OCI-LY1 (cell line): ENCODE data around the gene GAS2L1.

Experiments
- H2AFZ ChIP-seq: fragments of 200-600 bp; sonication (generic), shearing (Covaris generic); 2 replicates; pipeline ENCODE4 v1.6.0; 2014; ENCODE audit warnings: antibody characterized with exemption, mild to moderate bottlenecking, low read length
- H3F3A ChIP-seq: fragments of 200-600 bp; sonication (generic), shearing (Covaris generic); 2 replicates; pipeline ENCODE4 v1.6.0; 2014; ENCODE audit warnings: mild to moderate bottlenecking, antibody characterized with exemption, low read length, moderate library complexity; ENCODE audit not compliant: insufficient read depth
- H3K27ac ChIP-seq: fragments of 200-600 bp; sonication (generic); 2 replicates; pipeline ENCODE4 v1.5.1; 2014; ENCODE audit warnings: low read length, mixed run types, mild to moderate bottlenecking, low read depth; ENCODE audit not compliant: poor library complexity, severe bottlenecking
- H3K27me3 ChIP-seq: fragments of 200-600 bp; sonication (generic); 2 replicates; pipeline ENCODE4 v1.6.0; 2014; ENCODE audit warnings: antibody characterized with exemption, mild to moderate bottlenecking, low read length, moderate library complexity; ENCODE audit not compliant: insufficient read depth
- H3K36me3 ChIP-seq: fragments of 200-600 bp; sonication (generic); 2 replicates; pipeline ENCODE4 v1.6.1; 2014; ENCODE audit warnings: mild to moderate bottlenecking, antibody characterized with exemption, low read length, moderate library complexity, mixed read lengths; ENCODE audit not compliant: insufficient read depth
- H3K4me1 ChIP-seq: fragments of 200-600 bp; sonication (generic); 2 replicates; pipeline ENCODE4 v1.5.1; 2014; ENCODE audit warnings: mild to moderate bottlenecking, low read length, moderate library complexity; ENCODE audit not compliant: insufficient read depth, severe bottlenecking
- H3K4me2 ChIP-seq: fragments of 200-600 bp; sonication (generic), shearing (Covaris generic); 2 replicates; pipeline ENCODE4 v1.6.1; 2014; ENCODE audit warnings: low read length
- H3K4me3 ChIP-seq: fragments of 200-600 bp; sonication (generic); 2 replicates; pipeline ENCODE4 v1.5.1; 2014; ENCODE audit warnings: low read length, low read depth, mild to moderate bottlenecking, mixed read lengths; ENCODE audit not compliant: poor library complexity, severe bottlenecking
- H3K79me2 ChIP-seq: fragments of 200-600 bp; shearing (Covaris generic); 2 replicates; pipeline ENCODE4 v1.6.1; 2016; ENCODE audit warnings: mixed run types, low read length, mixed read lengths; ENCODE audit not compliant: insufficient read depth
- H3K9ac ChIP-seq: fragments of 200-600 bp; sonication (generic), shearing (Covaris generic); 2 replicates; pipeline ENCODE4 v1.6.1; 2014; ENCODE audit warnings: mild to moderate bottlenecking, low read length, mixed read lengths
- H3K9me2 ChIP-seq: fragments of 200-600 bp; sonication (generic), shearing (Covaris generic); 2 replicates; pipeline ENCODE4 v1.6.1; 2014; ENCODE audit warnings: low read depth, mild to moderate bottlenecking, low read length, mixed read lengths
- H3K9me3 ChIP-seq: fragments of 200-600 bp; shearing (Covaris generic); 2 replicates; pipeline ENCODE4 v1.6.1; 2014; ENCODE audit warnings: low read length, mixed read lengths
- H4K20me1 ChIP-seq: fragments of 200-600 bp; sonication (generic), shearing (Covaris generic); 2 replicates; pipeline ENCODE4 v1.6.0; 2016; ENCODE audit warnings: mild to moderate bottlenecking, low read length; ENCODE audit not compliant: insufficient read depth
- CTCF ChIP-seq: fragments of 200-600 bp; sonication (generic), shearing (Covaris generic); IDR thresholded peaks from 2 replicates; pipeline ENCODE4 v1.5.1; 2017; ENCODE audit warnings: mild to moderate bottlenecking, antibody characterized with exemption, low read length, moderate library complexity, mixed read lengths
- EZH2 ChIP-seq: fragments of 200-600 bp; sonication (generic), shearing (Covaris generic); IDR thresholded peaks from 2 replicates; pipeline ENCODE4 v1.8.0; 2017; ENCODE audit warnings: borderline replicate concordance, mixed run types, mild to moderate bottlenecking, antibody characterized with exemption, low read length, moderate library complexity, mixed read lengths

GAS2L1 gene

GRCh38 chr22:29266564-29267461 is 39.6 kb upstream of the GAS2L1 start:
- H3K79me2 ChIP-seq, result peaks cover 44% of the 10 kb centered on the region
- no peaks in the 10 kb centered on the region for H3K9me3 ChIP-seq
- peak overlapping the region; percentile 97 for H3K4me3 ChIP-seq
- H3K4me2 ChIP-seq, result peak overlapping the region; percentile 96
- H3K4me1 ChIP-seq, result peaks cover 37% of the 10 kb centered on the region
- peak overlapping the region; percentile 82 for H3K27ac ChIP-seq
- H3K27me3 ChIP-seq, result no peaks in the 10 kb centered on the region
- no peaks in the 10 kb centered on the region for H3K9me2 ChIP-seq
- no peaks in the 10 kb centered on the region for H3F3A ChIP-seq
- H4K20me1 ChIP-seq, result no peaks in the 10 kb centered on the region
- peaks cover 58% of the 10 kb centered on the region for H3K36me3 ChIP-seq
- no peak overlapping the region for H2AFZ ChIP-seq
- no peak for TF ChIP-seq EZH2
- TF ChIP-seq CTCF, result no peak
- H3K9ac ChIP-seq, result peak overlapping the region; percentile 98

DNA sequence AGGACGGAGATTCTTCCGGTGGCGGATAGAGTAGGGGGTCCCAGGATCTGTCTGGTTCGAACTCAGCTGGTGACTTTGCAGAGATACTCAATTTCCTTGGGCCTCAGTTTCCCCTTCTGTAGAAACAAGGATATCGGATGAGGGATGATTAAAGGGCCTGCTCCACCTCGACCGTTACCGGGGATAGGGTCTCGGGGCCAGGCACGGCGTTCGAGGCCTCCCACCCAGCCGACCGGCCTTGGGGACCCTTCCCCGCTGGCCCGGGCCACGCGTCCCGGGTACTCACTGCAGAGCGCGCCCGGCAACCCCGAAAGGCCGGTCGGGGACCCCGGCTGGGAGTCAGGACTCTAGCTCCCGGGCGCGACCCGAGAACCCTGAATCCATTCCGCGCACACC is 39.0 kb upstream of the GAS2L1 start:
- peak overlapping the region; percentile 82 for H3K27ac ChIP-seq

DNA sequence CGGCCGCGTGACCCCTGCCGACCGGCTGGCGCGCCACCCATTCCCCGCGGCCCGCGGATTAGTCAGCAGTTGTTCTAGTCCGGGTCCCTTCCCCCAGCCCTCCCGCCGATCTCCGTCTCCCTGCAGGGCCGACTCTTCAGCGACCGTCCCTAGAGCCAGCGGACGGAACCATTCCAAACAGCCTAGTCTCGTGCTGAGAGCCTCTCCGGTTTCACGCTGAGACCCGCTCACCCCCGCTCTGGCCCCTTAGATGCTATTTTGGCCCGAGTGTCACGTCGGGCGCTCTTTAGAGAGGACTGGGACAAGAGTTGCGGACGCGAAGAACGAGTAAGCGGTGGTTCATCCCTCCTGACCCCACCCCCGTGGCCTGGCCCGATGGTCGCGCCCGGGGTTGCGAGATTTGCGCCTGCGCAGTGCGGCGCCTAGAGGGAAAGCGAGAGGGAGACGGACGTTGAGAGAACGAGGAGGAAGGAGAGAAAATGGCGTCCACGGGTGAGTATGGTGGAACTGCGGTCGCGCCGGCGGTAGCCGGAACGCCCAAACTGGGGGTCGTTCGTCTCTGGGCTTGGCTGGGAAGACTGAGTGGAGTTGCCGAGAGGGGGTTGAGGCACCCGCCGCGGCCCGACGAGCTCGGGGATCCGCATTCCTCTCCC is 38.5 kb upstream of the GAS2L1 start, which contains the start of the genes EWSR1 and RHBDD3:
EWSR1 (plus strand) TSS at position 411 of the 653 bp plus-strand sequence; CDS start at position 480, 69 bp downstream.
RHBDD3 (minus strand) TSS at position 124 of the 653 bp plus-strand sequence. CDS start 2,355 bp downstream, outside the sequence.
- Histone ChIP-seq H3K4me2 (peak within 1 kb of the TSS; percentile 96), H3K4me1 (peaks cover 39% of the 10 kb centered on the region), H3K36me3 (peaks cover 70% of the 10 kb centered on the region), H3K27me3 (no peaks in the 10 kb centered on the region), H3K9me2 (no peaks in the 10 kb centered on the region), H3K79me2 (peaks cover 56% of the 10 kb centered on the region), H4K20me1 (no peaks in the 10 kb centered on the region), H2AFZ (no peak within 1 kb of the TSS), H3K27ac (peak within 1 kb of the TSS; percentile 82), H3K9me3 (no peaks in the 10 kb centered on the region), H3K4me3 (peak within 1 kb of the TSS; percentile 97), H3K9ac (peak within 1 kb of the TSS; percentile 98), H3F3A (no peaks in the 10 kb centered on the region)
- TF ChIP-seq EZH2, result no peak
- no peak for TF ChIP-seq CTCF

More for the DNA sequence above, 39.0 kb upstream of the GAS2L1 start:
- H2AFZ ChIP-seq, result no peak overlapping the region
- no peaks in the 10 kb centered on the region for H3K9me3 ChIP-seq
- H3K9me2 ChIP-seq, result no peaks in the 10 kb centered on the region
- H3K27me3 ChIP-seq, result no peaks in the 10 kb centered on the region
- H4K20me1 ChIP-seq, result no peaks in the 10 kb centered on the region
- H3K4me1 ChIP-seq, result peaks cover 39% of the 10 kb centered on the region
- H3K36me3 ChIP-seq, result peaks cover 65% of the 10 kb centered on the region
- H3K79me2 ChIP-seq, result peaks cover 51% of the 10 kb centered on the region
- no peaks in the 10 kb centered on the region for H3F3A ChIP-seq
- TF ChIP-seq CTCF, result no peak
- TF ChIP-seq EZH2, result no peak
- peak overlapping the region; percentile 96 for H3K4me2 ChIP-seq
- H3K4me3 ChIP-seq, result peak overlapping the region; percentile 97
- peak overlapping the region; percentile 98 for H3K9ac ChIP-seq
